CD4-positive, alpha-beta T cell treated with Interleukin-15 for 4 hours (primary cell): ENCODE data around the gene FAM83D.
"Not testable (repeated sequence)": the region's sequence is repeated elsewhere in the genome, so short reads cannot be mapped to it uniquely, and the experiment has no call there.

ENCODE experiments used
- DNase-seq: peaks from one replicate; pipeline ENCODE4 v3.0.0-alpha.2; 2020; ENCODE audit warnings: low spot score

FAM83D gene

GRCh38 chr20:38965264-38965663, 39.0 kb downstream of the FAM83D start:
- DNase-seq: no peak

GRCh38 chr20:38968090-38968489, 41.9 kb downstream of the FAM83D start:
- DNase-seq: no peak

DNA sequence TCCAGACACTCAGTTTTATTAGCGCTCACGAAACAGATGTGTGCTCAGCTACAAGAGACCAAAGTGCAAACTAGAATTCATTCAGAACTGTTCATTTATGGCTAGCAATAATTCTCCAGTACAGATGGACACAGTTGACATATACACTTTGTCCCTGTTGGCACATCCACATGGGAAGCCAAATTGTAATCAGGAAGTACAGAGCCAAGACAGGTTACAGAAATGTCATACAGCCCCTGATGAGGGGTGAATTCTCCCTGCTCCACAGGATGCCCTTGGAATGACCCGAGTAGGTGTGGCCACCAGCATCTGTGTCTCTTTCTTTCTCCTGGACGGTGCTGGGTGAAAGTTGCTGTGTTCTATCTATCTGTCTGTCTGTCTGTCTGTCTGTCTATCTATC, 43.5 kb downstream of the FAM83D start:
- no peak for DNase-seq

GRCh38 chr20:38970302-38970701, 44.1 kb downstream of the FAM83D start:
- no peak for DNase-seq

- DNase-seq: no peak
Measured at GRCh38 chr20:38973107-38973506, 46.9 kb downstream of the FAM83D start.

DNA sequence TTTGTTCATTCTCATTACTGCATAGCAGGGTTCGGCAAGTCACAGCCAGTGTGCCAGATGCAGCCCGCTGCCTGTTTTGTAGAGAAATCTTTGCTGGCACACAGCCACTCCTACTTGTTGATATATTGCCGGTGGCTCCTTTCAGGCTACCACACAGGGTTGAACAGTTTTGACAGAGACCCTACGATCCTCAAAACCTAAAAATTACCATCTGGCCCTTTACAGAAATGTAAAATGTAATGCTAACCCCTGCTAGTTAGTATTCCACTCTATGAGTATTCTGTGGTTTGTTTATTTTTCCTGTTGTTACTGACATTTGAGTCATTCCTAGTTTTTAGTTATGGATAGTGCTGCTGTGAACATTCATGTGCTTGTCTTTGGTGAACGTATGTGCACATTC, 47.4 kb downstream of the FAM83D start:
- no peak for DNase-seq

GRCh38 chr20:38975539-38976120, 49.4 kb downstream of the FAM83D start:
- DNase-seq: no peak

GRCh38 chr20:38979434-38979833, 53.2 kb downstream of the FAM83D start:
- no peak for DNase-seq

DNA sequence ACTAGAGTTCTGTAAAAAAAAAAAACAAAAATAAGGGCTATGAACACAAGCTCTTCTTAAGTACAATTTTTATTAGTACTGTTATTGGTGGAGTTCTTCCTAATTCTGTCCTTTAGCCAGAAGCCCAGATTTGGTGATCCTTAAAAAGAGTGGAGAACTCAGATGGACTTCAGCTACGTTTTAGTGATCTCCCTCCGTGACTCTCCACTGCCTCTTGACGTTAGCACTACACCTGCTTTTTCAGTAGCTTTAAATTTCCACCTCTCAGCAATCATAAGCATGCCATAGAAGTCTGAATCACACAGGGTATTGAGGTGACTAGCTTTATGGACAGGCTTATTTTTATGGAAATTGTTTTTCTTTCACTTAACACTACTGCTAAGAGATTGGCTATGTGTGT, 53.6 kb downstream of the FAM83D start:
- DNase-seq: no peak

DNA sequence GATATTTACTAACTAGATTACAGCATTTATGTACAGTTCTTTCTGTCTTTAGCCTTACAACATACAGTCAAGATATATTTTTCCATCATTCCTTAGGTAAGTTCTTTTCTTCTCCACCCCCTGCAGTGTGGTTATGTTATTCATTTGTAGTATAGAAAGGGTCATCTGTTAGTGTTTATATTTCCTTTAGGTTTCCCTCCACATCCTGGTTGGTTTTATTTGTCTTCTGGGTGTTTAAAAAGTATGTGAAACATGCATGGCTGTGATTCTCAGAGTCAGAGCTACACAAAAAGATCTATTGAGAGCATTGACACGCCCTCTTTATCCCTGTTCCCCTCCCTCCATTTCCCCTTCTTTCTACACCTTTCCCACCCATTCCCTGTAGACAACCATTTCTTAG, 56.1 kb downstream of the FAM83D start:
- DNase-seq: no peak

- no peak for DNase-seq
Measured at GRCh38 chr20:38985060-38985459, 58.8 kb downstream of the FAM83D start.

- DNase-seq: no peak
Measured at GRCh38 chr20:38985603-38986170, 59.5 kb downstream of the FAM83D start.

- DNase-seq: no peak
Measured at GRCh38 chr20:38986663-38987062, 60.4 kb downstream of the FAM83D start.

GRCh38 chr20:38987777-38988176, 61.6 kb downstream of the FAM83D start:
- DNase-seq: no peak

DNA sequence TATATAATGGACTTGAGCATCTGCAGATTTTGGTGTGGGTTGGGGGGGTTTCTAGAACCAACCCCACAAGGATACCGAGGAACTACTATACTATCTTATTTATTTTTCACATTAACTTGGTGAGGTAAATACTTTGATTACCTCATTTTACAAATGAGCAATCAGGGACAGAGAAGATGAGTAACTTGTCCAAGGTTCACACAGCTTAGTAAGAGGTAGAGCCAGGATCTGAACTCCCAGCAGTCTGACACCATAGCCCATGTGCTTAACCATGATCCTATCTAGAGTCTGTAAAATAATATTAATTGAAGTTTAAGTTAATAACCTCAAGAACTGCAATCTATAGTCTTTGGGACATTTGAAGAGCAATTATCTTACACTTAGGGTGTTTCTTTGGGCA, 64.5 kb downstream of the FAM83D start:
- DNase-seq: no peak

GRCh38 chr20:38991814-38992704, 65.8 kb downstream of the FAM83D start:
- DNase-seq: no peak

- no peak for DNase-seq
Measured at GRCh38 chr20:38995536-38996044, 69.4 kb downstream of the FAM83D start.

DNA sequence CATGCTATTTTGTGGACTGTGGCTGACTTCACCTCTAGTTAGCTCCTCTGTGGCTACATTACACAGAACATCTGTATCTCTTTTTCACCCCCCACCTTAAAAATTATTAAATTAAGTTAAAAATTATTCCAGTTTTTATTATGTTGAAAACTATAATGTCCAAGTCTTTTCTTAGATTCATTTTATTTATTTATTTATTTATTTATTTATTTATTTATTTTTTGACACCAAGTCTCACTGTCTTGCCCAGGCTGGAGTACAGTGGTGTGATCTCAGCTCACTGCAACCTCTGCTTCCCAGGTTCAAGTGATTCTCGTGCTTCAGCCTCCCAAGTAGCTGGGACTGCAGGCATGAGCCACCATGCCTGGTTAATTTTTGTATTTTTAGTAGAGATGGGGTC, 70.6 kb downstream of the FAM83D start:
- DNase-seq: not testable (repeated sequence)

GRCh38 chr20:38997622-38998021, 71.4 kb downstream of the FAM83D start:
- no peak for DNase-seq

- DNase-seq: no peak
Measured at GRCh38 chr20:38999217-38999616, 73.0 kb downstream of the FAM83D start.

GRCh38 chr20:38999965-39000910, 74.0 kb downstream of the FAM83D start:
- no peak for DNase-seq
